HUES64 (cell line): ENCODE data around the gene SFXN3.

ENCODE experiments used
- H3K27ac ChIP-seq: 2 replicates; pipeline ENCODE4 v1.7.0; 2013; ENCODE audit warnings: low read depth, low read length, inconsistent platforms
- H3K27me3 ChIP-seq: 2 replicates; pipeline ENCODE4 v1.6.1; 2013; ENCODE audit warnings: mild to moderate bottlenecking, low read length; ENCODE audit not compliant: insufficient read depth
- H3K36me3 ChIP-seq: 2 replicates; pipeline ENCODE4 v1.6.1; 2013; ENCODE audit warnings: mild to moderate bottlenecking, low read length; ENCODE audit not compliant: insufficient read depth
- H3K4me1 ChIP-seq: 2 replicates; pipeline ENCODE4 v1.6.1; 2013; ENCODE audit warnings: mild to moderate bottlenecking, low read length, moderate library complexity; ENCODE audit not compliant: insufficient read depth
- H3K4me3 ChIP-seq: 2 replicates; pipeline ENCODE4 v1.5.1; 2013; ENCODE audit warnings: mild to moderate bottlenecking, low read length, moderate library complexity
- H3K9ac ChIP-seq: 2 replicates; pipeline ENCODE4 v1.6.1; 2013; ENCODE audit warnings: mild to moderate bottlenecking, low read depth, low read length
- H3K9me3 ChIP-seq: 2 replicates; pipeline ENCODE4 v1.6.1; 2013; ENCODE audit warnings: low read depth, low read length; ENCODE audit not compliant: insufficient read depth
- WGBS: fragments of 150-250, 120-280 bp; methylation state at CpG from one replicate; pipeline ENCODE4 v1.1.7; 2013; ENCODE audit warnings: missing lambda C conversion rate; 5-methylcytosine and 5-hydroxymethylcytosine counted together

The SFXN3 gene

GRCh38 chr10:100989088-100989487, 41.9 kb upstream of the SFXN3 start:
- H3K4me3 ChIP-seq, result no peak overlapping the region

GRCh38 chr10:100993986-100994708, 36.9 kb upstream of the SFXN3 start:
- H3K4me1 ChIP-seq, result peaks cover 15% of the 10 kb centered on the region
- no peak overlapping the region for H3K27ac ChIP-seq
- 64% methylated on average over 10 of the region's 10 CpGs for WGBS
- no peak overlapping the region for H3K4me3 ChIP-seq
- H3K36me3 ChIP-seq, result peaks cover 50% of the 10 kb centered on the region
- H3K9me3 ChIP-seq, result no peaks in the 10 kb centered on the region
- H3K27me3 ChIP-seq, result no peaks in the 10 kb centered on the region
- no peak overlapping the region for H3K9ac ChIP-seq

More at GRCh38 chr10:100989088-100989487, 41.9 kb upstream of the SFXN3 start:
- Histone ChIP-seq H3K9ac (no peak overlapping the region), H3K9me3 (no peaks in the 10 kb centered on the region), H3K36me3 (peaks cover 59% of the 10 kb centered on the region), H3K4me1 (no peaks in the 10 kb centered on the region), H3K27ac (no peak overlapping the region), H3K27me3 (no peaks in the 10 kb centered on the region)
- WGBS, result 98% methylated on average over 21 of the region's 21 CpGs

- H3K9ac ChIP-seq, result no peak overlapping the region
- 92% methylated on average over 6 of the region's 6 CpGs for WGBS
- H3K27me3 ChIP-seq, result no peaks in the 10 kb centered on the region
These were observed 35.9 kb upstream of the SFXN3 start for GRCh38 chr10:100995181-100995580.

GRCh38 chr10:100996678-100997359, 34.2 kb upstream of the SFXN3 start:
- no peaks in the 10 kb centered on the region for H3K27me3 ChIP-seq
- H3K36me3 ChIP-seq, result peaks cover 25% of the 10 kb centered on the region
- no peaks in the 10 kb centered on the region for H3K9me3 ChIP-seq
- H3K4me1 ChIP-seq, result peaks cover 21% of the 10 kb centered on the region
- peak overlapping the region; percentile 96 for H3K9ac ChIP-seq
- WGBS, result 4% methylated on average over 45 of the region's 46 CpGs
- peak overlapping the region; percentile 90 for H3K27ac ChIP-seq
- peak overlapping the region; percentile 86 for H3K4me3 ChIP-seq

More at GRCh38 chr10:100995181-100995580, 35.9 kb upstream of the SFXN3 start:
- no peaks in the 10 kb centered on the region for H3K9me3 ChIP-seq
- no peak overlapping the region for H3K4me3 ChIP-seq
- peaks cover 40% of the 10 kb centered on the region for H3K36me3 ChIP-seq
- H3K27ac ChIP-seq, result no peak overlapping the region
- H3K4me1 ChIP-seq, result peaks cover 15% of the 10 kb centered on the region

GRCh38 chr10:100997360-100998182, 33.5 kb upstream of the SFXN3 start:
- peak overlapping the region; percentile 96 for H3K9ac ChIP-seq
- under 1% methylated on average over 66 of the region's 66 CpGs for WGBS
- H3K4me3 ChIP-seq, result peak overlapping the region; percentile 86
- peaks cover 26% of the 10 kb centered on the region for H3K36me3 ChIP-seq
- no peaks in the 10 kb centered on the region for H3K9me3 ChIP-seq
- no peaks in the 10 kb centered on the region for H3K27me3 ChIP-seq
- H3K27ac ChIP-seq, result peak overlapping the region; percentile 90
- peaks cover 21% of the 10 kb centered on the region for H3K4me1 ChIP-seq

GRCh38 chr10:100998183-100998990, 32.6 kb upstream of the SFXN3 start:
- Histone ChIP-seq H3K27ac (peak overlapping the region; percentile 90), H3K4me1 (peaks cover 21% of the 10 kb centered on the region), H3K36me3 (peaks cover 26% of the 10 kb centered on the region), H3K9ac (peak overlapping the region; percentile 96), H3K4me3 (peak overlapping the region; percentile 86), H3K27me3 (no peaks in the 10 kb centered on the region), H3K9me3 (no peaks in the 10 kb centered on the region)
- 9% methylated on average over 23 of the region's 25 CpGs for WGBS

GRCh38 chr10:100998991-100999741, 31.9 kb upstream of the SFXN3 start:
- WGBS, result 2% methylated on average over 83 of the region's 83 CpGs
- H3K9ac ChIP-seq, result peak overlapping the region; percentile 96
- H3K4me3 ChIP-seq, result peak overlapping the region; percentile 86
- H3K4me1 ChIP-seq, result peaks cover 21% of the 10 kb centered on the region
- peak overlapping the region; percentile 90 for H3K27ac ChIP-seq
- no peaks in the 10 kb centered on the region for H3K9me3 ChIP-seq
- no peaks in the 10 kb centered on the region for H3K27me3 ChIP-seq
- peaks cover 26% of the 10 kb centered on the region for H3K36me3 ChIP-seq

GRCh38 chr10:100999742-101000126, 31.3 kb upstream of the SFXN3 start, which contains the start of gene LZTS2:
TSS of gene LZTS2 (plus strand) at chr10:100999808. CDS start at chr10:101002539, 2,731 bp downstream.
- Histone ChIP-seq H3K4me1 (peaks cover 21% of the 10 kb centered on the region), H3K27ac (peak within 1 kb of the TSS; percentile 90), H3K4me3 (peak within 1 kb of the TSS; percentile 86), H3K27me3 (no peaks in the 10 kb centered on the region), H3K9ac (peak within 1 kb of the TSS; percentile 96), H3K9me3 (no peaks in the 10 kb centered on the region), H3K36me3 (peaks cover 26% of the 10 kb centered on the region)
- WGBS, result under 1% methylated on average over 41 of the region's 44 CpGs

GRCh38 chr10:101000127-101000914, 30.7 kb upstream of the SFXN3 start:
- WGBS, result 10% methylated on average over 13 of the region's 19 CpGs
- peak overlapping the region; percentile 57 for H3K27ac ChIP-seq
- H3K4me1 ChIP-seq, result peaks cover 21% of the 10 kb centered on the region
- H3K9ac ChIP-seq, result peak overlapping the region; percentile 96
- no peaks in the 10 kb centered on the region for H3K27me3 ChIP-seq
- no peaks in the 10 kb centered on the region for H3K9me3 ChIP-seq
- peaks cover 27% of the 10 kb centered on the region for H3K36me3 ChIP-seq
- H3K4me3 ChIP-seq, result peak overlapping the region; percentile 86
